Measurements from ENCODE around the gene RGS6. TPM values are rescaled to one million over a fixed set of nuclear protein-coding genes. Genes with fewer than 3 reads are reported as not detected.

Gene RGS6
- total RNA-seq, 1 donor from 2014 or later, result not detected

DNA sequence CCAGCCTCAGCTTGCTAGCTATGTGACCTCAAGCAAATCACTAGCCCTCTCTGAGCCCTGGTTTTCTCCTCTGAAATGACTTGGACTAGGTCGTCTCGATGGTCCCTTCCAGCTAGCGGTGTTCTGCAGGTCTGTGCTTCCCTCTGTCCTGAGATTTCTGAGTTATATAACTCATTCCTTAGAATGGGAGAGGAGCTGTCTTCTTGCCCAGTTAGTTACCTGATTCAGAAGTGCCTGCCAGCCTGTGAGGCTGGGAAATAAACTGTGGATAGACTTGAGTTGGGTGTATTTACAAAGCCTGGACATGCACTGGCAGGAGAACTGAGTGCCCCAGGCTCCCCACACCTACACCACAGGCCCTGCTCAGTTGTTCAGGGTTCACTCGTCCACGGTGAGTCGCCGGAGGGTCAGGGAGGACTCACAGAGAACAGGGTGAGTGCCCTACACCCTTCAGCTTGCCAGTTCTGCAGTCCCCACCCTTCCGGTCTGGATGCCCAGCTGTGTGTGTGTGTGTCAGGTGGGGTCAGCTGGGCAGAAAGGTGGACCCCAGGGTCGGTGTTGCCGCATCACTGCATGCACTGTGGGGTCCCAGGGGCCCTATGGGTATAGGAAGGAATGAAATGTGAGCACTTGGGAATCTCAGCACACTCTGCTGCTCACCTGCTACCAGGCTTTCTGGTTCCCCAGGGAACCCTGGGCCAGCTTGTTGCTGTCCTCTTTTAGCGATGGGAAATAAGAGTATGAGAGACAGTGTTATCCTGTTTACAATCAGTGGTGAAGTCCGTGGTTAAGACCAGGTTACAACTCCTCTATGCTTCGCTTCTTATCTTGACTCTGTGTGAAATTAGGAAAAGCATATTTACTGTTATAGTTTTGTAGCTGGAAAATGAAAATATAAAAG is 613.4 kb downstream of the RGS6 start:
- Mint-ChIP-seq H3K36me3 (ENCODE audit: low read depth) (no peaks in the 10 kb centered on the region), H3K27ac (peak overlapping the region; percentile 72), H3K9me3 (no peaks in the 10 kb centered on the region), H3K27me3 (no peaks in the 10 kb centered on the region), H3K4me3 (peak overlapping the region; percentile 57), H3K4me1 (peaks cover 56% of the 10 kb centered on the region)
- peak; percentile 71 for ATAC-seq (ENCODE audit: low read depth)
- ChIA-PET POLR2A (interaction anchor here (0.6 to 1.8 kb wide), 3 partner anchors 10 to 364 kb away, joined by 3 to 7 read pairs (median 4); no protein-coding TSS in a partner anchor), CTCF (interaction anchor here (0.6 to 2.2 kb wide), 4 partner anchors 29 to 399 kb away, joined by 3 to 8 read pairs (median 4); no protein-coding TSS in a partner anchor)
- intact Hi-C loops (cut with micrococcal nuclease), result loop anchor here (2.0 kb wide), 1 partner anchor 15 kb away; no protein-coding TSS in a partner anchor
- no peak for DNase-seq
- TF ChIP-seq, protein P1, sequence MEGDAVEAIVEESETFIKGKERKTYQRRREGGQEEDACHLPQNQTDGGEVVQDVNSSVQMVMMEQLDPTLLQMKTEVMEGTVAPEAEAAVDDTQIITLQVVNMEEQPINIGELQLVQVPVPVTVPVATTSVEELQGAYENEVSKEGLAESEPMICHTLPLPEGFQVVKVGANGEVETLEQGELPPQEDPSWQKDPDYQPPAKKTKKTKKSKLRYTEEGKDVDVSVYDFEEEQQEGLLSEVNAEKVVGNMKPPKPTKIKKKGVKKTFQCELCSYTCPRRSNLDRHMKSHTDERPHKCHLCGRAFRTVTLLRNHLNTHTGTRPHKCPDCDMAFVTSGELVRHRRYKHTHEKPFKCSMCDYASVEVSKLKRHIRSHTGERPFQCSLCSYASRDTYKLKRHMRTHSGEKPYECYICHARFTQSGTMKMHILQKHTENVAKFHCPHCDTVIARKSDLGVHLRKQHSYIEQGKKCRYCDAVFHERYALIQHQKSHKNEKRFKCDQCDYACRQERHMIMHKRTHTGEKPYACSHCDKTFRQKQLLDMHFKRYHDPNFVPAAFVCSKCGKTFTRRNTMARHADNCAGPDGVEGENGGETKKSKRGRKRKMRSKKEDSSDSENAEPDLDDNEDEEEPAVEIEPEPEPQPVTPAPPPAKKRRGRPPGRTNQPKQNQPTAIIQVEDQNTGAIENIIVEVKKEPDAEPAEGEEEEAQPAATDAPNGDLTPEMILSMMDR (IDR thresholded peaks at IDR 0.05), result no peak

- ChIA-PET CTCF (interaction anchor here (0.6 to 2.2 kb wide), 4 partner anchors 29 to 398 kb away, joined by 3 to 8 read pairs (median 4); no protein-coding TSS in a partner anchor), POLR2A (interaction anchor here (1.8 kb wide), 1 partner anchor 11 kb away, joined by 7 read pairs; no protein-coding TSS in a partner anchor)
- TF ChIP-seq, protein P1 (IDR thresholded peaks at IDR 0.05), result no peak
- H3K27ac Mint-ChIP-seq, result peak overlapping the region; percentile 72
- ATAC-seq (ENCODE audit: low read depth) (no peak), DNase-seq (no peak)
- H3K27me3 Mint-ChIP-seq, result no peaks in the 10 kb centered on the region
- no peaks in the 10 kb centered on the region for H3K36me3 Mint-ChIP-seq (ENCODE audit: low read depth)
- intact Hi-C loops (cut with micrococcal nuclease), result loop anchor here (2.0 kb wide), 1 partner anchor 14 kb away; no protein-coding TSS in a partner anchor
- H3K9me3 Mint-ChIP-seq, result no peaks in the 10 kb centered on the region
- H3K4me1 Mint-ChIP-seq, result peaks cover 55% of the 10 kb centered on the region
- H3K4me3 Mint-ChIP-seq, result peak overlapping the region; percentile 57
Measured at GRCh38 chr14:72546344-72547016, 614.3 kb downstream of the RGS6 start.

DNA sequence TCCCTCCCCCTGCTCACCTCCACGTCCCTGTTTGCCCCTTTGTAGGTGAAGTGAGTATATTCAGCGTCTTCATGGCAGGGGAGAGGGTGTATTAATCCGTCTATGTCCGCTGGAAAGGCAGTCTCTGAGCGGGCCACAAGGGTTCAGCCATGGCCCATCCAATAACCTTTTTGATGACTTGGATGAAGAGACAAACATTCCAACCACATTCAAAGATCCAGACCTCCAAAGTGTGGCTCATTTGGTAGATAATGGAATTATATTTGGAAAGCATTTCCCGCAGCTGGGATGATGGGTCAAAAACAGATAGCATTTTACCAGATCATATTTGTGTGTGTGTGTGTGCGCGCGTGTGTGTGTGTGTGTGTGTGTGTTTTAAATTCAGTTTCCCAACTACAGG is 615.8 kb downstream of the RGS6 start:
- POLR2A ChIA-PET, result interaction anchor here (0.6 kb wide), 1 partner anchor 943 kb away, joined by 3 read pairs; the partner anchor contains the start of gene RIOX1
- H3K27ac Mint-ChIP-seq, result no peak overlapping the region
- H3K9me3 Mint-ChIP-seq, result no peaks in the 10 kb centered on the region
- H3K27me3 Mint-ChIP-seq, result no peaks in the 10 kb centered on the region
- DNase-seq, result no peak
- peaks cover 53% of the 10 kb centered on the region for H3K4me1 Mint-ChIP-seq
- H3K4me3 Mint-ChIP-seq, result no peak overlapping the region
- TF ChIP-seq, protein P1 (IDR thresholded peaks at IDR 0.05), result no peak
- CTCF ChIA-PET, result no interaction called here
- H3K36me3 Mint-ChIP-seq (ENCODE audit: low read depth), result no peaks in the 10 kb centered on the region
- no peak for ATAC-seq (ENCODE audit: low read depth)
- intact Hi-C loops (cut with micrococcal nuclease), result loop anchor here (2.0 kb wide), 1 partner anchor 13 kb away; no protein-coding TSS in a partner anchor

- H3K27ac Mint-ChIP-seq, result no peak overlapping the region
- H3K4me1 Mint-ChIP-seq, result peaks cover 43% of the 10 kb centered on the region
- no peak for DNase-seq
- no peak for ATAC-seq (ENCODE audit: low read depth)
- H3K9me3 Mint-ChIP-seq, result no peaks in the 10 kb centered on the region
- H3K4me3 Mint-ChIP-seq, result no peak overlapping the region
- TF ChIP-seq, protein P1 (IDR thresholded peaks at IDR 0.05), result no peak
- H3K27me3 Mint-ChIP-seq, result peaks cover 2% of the 10 kb centered on the region
- intact Hi-C loops (cut with micrococcal nuclease), result no loop called here
- ChIA-PET CTCF (no interaction called here), POLR2A (no interaction called here)
- H3K36me3 Mint-ChIP-seq (ENCODE audit: low read depth), result no peaks in the 10 kb centered on the region
Measured at GRCh38 chr14:72549026-72549425, 616.8 kb downstream of the RGS6 start.
